GM11168 (cell line): ENCODE data around the gene GJD4.

Experiments
- in situ Hi-C: fragments of 300-500 bp; cut with MboI; formaldehyde crosslinking; loops from one replicate; pipeline ENCODE4 v1.12.0; 2022; ENCODE audit warnings: low sequenced_read_pairs; ENCODE audit not compliant: unreplicated experiment

The GJD4 gene, protein sequence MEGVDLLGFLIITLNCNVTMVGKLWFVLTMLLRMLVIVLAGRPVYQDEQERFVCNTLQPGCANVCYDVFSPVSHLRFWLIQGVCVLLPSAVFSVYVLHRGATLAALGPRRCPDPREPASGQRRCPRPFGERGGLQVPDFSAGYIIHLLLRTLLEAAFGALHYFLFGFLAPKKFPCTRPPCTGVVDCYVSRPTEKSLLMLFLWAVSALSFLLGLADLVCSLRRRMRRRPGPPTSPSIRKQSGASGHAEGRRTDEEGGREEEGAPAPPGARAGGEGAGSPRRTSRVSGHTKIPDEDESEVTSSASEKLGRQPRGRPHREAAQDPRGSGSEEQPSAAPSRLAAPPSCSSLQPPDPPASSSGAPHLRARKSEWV

GRCh38 chr10:35605191-35605590, at the start of gene GJD4:
Gene GJD4, plus strand, starts transcription at chr10:35605341. Its CDS starts 227 bp downstream, at chr10:35605568.
- in situ Hi-C loops: no loop called here

DNA sequence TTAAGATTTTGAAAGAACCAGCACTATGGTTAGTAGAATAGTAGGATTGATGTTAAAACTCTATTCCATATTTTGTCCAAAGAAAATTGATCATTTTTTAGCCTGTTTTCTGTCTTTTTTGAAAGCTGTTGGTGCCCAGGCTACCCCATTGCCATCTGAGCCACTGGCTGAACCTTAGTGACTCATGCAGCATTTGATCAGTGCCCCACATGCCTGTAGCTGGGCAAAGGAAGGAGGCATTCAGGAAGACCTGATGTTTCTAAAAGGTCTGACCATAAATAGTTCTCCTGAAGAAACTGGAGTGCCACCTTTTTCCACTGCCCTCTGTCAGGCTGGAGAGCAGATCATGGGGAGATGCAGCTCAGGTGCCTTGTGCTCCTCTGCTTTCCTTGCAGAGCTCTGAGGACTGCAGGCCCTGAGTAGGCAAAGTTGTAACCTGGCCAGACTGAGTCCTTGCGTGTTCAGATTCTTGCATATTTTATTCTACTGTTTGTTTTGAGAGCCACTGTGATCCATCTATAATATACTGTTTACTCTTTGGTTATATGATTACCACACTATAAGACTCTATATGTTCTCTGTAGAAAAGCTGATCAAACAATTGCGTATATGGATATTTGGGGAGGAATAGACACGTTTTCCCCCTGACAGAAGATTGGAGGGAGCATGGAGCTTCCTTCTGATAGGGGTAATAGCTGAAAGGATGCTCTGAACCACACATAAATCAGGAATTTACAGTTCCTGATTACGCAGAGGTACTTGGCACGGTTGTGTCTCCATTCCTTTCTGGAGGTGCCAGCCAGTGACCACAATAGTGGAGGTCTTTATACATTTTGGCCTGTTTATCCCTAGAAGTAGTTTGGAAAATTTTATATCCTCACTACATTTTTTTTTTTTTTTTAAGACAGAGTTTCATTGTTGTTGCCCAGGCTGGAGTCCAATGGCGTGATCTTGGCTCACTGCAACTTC, 48.9 kb upstream of the GJD4 start:
- in situ Hi-C loops: loop anchor here (25.0 kb wide), 1 partner anchor 444 kb away; no protein-coding TSS in a partner anchor

DNA sequence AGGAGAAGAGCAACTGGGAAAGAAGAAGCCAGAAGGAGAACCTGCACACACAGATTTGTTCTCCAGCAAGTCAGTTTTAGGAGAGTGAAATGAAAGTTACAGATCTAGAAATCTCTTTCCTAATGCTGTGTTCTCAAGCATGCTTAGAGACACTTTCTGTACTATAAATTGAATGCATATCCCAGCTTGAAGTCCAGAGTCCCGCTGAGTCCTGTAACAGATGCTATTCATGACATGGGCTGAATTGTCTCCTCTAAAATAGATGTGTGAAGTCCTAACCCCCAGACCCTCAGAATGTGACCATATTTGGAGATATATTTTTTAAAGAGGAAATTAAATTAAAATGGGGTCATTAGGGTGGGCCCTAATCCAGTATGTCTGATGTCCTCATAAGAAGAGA, 46.9 kb upstream of the GJD4 start:
- in situ Hi-C loops: loop anchor here (25.0 kb wide), 1 partner anchor 446 kb away; no protein-coding TSS in a partner anchor

- in situ Hi-C loops: loop anchor here (25.0 kb wide), 1 partner anchor 447 kb away; no protein-coding TSS in a partner anchor
Observed at GRCh38 chr10:35559416-35559815, 45.7 kb upstream of the GJD4 start.

DNA sequence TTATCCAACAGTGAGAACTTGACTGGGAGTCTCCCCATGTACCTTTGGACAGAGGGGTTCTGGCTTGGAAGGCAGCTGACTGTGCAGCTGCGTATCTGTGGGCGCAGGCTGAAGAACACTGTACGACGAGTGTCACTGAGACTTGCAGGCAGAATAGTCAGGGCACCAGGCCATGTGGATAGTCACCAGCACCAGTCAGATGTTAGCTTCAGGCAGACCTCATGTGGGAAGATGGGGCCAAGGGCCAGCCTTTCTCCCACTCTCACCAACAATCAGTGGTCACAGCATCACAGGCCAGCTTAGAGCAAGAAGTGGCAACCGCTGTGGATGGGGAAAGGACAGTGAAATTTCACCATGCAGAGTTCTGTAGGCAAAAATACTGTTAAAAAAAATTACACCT, 43.4 kb upstream of the GJD4 start:
- in situ Hi-C loops: loop anchor here (10.0 to 25.0 kb wide), 2 partner anchors 327 to 449 kb away; no protein-coding TSS in a partner anchor

DNA sequence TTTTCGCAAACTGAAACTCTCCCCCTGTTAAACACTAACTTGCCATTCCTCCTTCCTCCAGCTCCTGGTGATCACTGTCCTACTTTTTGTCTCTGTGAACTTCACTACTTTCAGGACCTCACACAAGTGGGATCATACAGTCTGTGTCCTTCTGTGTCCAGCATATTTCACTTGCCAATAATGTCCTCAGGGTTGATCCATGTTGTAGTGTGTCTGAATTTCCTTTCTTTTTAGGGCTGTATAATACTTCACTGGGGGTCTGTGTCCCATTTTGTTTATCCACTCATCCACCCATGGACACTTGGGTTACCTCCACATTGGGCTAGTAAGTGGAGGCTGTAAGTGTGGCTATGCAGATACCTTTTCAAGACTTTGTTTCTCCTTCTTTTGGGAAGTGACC, 42.7 kb upstream of the GJD4 start:
- in situ Hi-C loops: loop anchor here (10.0 to 25.0 kb wide), 2 partner anchors 328 to 450 kb away; no protein-coding TSS in a partner anchor

- in situ Hi-C loops: loop anchor here (10.0 to 25.0 kb wide), 2 partner anchors 329 to 451 kb away; no protein-coding TSS in a partner anchor
Observed at GRCh38 chr10:35563261-35563891, 41.8 kb upstream of the GJD4 start.

DNA sequence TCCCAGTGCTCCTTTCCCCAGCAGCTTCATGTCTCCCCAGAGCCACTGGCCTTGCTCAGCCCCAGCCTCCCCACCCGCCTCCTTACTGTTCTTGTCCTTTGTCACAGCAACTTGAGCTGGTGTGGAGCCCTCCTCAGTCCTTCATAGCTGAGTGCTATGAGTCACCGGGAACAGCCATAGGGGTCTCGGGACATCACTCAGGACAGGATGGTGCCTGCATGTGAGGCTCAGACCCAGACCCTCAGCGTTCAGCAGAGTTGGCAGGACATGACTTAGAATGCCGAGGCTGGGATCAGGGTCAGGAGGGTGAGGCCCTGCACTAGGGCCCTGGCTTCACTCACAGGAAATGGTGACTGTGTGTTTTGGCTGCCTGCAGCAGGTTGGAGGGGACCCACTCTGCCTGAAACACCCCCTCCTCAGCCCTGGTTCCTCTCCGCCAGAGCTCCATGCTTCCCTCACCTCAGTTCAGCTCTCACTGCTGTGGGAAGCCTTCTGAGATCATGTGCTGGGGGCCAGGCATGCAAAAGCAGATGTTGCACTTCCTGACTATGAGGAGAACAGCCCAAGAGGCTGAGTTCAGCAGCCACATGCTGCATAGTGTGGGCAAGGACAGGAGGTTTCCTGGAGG, 40.7 kb upstream of the GJD4 start:
- in situ Hi-C loops: loop anchor here (10.0 to 25.0 kb wide), 2 partner anchors 330 to 452 kb away; no protein-coding TSS in a partner anchor

GRCh38 chr10:35565602-35566081, 39.5 kb upstream of the GJD4 start:
- in situ Hi-C loops: loop anchor here (10.0 to 25.0 kb wide), 2 partner anchors 331 to 453 kb away; no protein-coding TSS in a partner anchor

DNA sequence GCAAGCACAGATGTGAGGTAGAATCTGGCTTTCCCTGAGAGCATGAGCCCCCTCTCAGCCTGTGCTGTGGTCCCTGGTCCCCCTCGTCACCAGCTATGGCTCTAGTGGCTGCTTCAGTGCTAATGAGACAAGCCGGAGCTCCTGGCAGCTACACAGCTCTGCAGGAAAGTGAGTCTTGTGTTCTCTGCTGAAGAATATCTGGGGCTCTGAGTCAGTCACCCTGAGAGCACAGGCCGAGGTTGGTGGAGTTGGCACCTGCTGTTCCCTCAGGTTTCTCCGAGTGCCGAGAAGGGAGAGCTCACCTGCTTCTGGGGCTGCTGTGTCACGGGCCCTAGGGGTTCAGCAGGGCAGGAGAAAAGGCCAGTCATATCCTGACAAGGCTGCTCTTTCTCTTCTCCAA, 37.2 kb upstream of the GJD4 start:
- in situ Hi-C loops: loop anchor here (10.0 to 25.0 kb wide), 2 partner anchors 333 to 456 kb away; no protein-coding TSS in a partner anchor

DNA sequence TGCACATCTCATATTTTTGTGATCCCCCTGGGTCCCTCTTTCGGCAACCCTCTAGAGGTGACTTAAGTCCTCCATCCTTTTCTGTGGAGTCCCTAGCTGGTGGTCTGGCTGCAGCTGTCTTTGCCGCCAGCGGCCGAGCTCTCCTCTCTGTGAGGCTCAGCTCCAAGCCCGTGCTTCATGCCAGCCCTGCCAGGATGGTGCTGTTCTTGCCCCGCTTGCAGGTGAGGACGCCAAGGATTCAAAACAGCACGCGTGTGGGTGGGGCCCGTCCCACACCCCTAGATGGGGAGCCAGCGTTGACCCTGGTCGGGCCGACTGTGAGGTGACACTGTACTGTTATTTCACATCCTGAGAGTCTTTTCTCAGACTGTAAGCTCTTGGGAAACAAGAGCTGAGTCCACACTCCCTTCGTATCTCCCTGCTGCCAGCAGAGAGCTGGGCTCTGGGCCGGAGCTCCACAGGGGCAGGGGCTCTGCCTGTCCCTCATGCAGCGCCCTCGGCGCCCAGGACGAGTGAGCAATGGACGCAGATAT, 36.6 kb upstream of the GJD4 start:
- in situ Hi-C loops: loop anchor here (10.0 to 25.0 kb wide), 2 partner anchors 334 to 456 kb away; no protein-coding TSS in a partner anchor

DNA sequence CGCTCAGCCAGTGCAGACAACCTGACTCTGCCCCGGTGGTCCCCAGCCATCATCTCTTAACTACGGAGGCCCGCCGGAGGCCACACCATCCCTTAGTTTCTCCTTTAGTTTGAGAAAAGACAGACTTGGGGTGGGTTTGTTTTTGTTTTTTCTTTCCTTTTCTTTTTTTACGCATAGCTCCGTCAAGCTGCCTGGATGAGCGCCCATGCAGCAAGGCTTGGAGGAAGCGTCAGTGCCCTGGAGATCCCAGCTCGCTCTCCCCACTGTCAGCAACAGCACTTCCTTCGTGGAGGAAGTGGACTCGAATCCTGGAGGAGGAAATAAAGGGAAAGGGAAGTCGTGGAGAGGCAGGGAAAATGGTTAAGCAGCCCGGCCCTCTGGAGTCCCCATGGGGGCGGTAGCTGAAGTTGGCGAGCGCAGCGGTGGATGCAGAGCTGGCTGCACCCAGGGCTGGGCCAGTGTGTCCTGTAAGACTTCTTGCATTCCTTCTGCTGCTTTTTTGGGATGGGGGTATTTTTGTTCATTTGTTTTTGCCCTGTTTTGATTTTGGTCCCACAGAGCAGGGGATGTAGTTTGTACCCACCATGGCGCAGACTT, 35.9 kb upstream of the GJD4 start:
- in situ Hi-C loops: loop anchor here (10.0 to 25.0 kb wide), 2 partner anchors 334 to 457 kb away; no protein-coding TSS in a partner anchor

- in situ Hi-C loops: loop anchor here (10.0 to 25.0 kb wide), 2 partner anchors 335 to 458 kb away; no protein-coding TSS in a partner anchor
Observed at GRCh38 chr10:35569836-35570235, 35.3 kb upstream of the GJD4 start.

DNA sequence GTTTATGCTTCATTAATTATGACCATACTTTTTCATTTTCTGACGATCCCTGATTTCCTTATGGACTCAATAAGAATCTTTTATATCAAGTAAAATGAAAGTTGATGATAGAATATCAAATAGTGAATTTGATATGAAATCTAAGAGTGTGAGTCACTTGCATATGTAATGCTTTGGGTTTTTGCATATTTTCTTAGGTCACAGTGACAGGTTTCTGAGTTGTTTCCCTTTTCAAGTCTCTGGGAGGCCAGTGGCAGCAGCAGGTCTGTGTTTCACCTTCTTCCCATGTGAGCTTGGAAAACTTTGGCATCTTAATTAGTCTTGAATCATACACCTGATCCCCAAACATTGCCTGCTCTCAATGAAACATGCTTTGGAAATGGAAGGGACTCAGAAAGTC, 34.7 kb upstream of the GJD4 start:
- in situ Hi-C loops: loop anchor here (25.0 kb wide), 1 partner anchor 458 kb away; no protein-coding TSS in a partner anchor

DNA sequence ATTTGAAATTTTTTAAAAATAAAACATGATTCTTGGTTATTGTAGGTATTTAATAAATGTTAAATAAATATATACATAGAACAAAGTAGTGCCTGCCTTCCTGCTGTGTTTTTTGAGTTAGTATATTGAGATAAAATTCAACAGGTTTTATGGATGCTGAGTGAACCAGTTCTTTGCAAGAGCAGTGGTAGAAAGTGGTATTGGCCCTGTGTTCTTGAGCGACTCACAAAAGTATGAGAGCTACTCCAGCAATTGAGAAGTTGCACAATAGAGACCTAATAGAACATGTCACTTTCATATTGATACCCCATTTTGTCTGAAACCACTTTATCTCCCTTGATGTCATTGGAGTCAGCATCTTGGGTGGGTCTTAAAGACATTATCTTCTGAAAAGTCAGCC, 32.6 kb upstream of the GJD4 start:
- in situ Hi-C loops: loop anchor here (25.0 kb wide), 1 partner anchor 460 kb away; no protein-coding TSS in a partner anchor

DNA sequence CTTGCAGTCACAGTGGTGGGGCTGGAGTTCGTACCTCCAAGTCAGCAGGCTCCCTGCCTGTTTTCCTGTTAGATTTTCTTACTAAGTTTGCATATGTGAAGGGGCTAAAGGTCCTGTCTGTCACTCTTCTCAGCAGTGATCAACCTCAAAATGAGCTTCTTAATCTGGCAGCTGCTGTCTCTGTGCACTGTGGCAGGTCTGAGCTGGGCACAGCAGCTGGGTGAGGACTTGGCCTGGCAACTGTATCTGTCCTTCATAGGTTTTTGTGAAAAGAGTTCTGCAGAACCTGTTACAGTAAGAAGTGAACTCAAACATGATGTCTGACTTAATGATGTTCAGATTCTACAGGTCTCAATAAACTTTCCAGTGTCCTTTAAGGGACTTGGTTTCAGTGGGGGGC, 31.3 kb upstream of the GJD4 start:
- in situ Hi-C loops: loop anchor here (25.0 kb wide), 1 partner anchor 461 kb away; no protein-coding TSS in a partner anchor

DNA sequence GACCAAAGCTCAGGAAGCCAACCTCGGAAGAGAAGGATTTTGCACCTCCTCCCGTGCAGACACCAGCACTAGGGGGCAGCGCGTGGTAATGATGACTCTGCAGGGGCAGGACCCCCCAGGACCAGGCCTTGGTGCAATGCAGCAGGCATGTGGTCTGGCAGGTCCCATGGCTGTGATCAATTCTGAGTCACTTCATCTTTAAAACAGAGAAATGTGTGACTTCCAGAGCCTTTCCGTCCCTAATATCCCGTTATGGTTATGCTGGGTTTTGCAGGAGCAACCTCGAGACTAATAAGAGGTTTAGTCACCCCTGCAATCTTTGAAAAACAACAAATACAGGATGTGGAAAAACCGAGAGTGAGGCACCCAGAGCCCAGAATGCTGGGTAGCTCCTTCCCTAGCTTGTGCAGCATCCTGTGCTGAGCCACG, 30.2 kb upstream of the GJD4 start:
- in situ Hi-C loops: loop anchor here (25.0 kb wide), 1 partner anchor 463 kb away; no protein-coding TSS in a partner anchor

- in situ Hi-C loops: no loop called here
Observed at GRCh38 chr10:35575640-35576039, 29.5 kb upstream of the GJD4 start.
